Measurements from ENCODE around the gene PIK3R1.

GRCh38 chr5:68277431-68277830 lies 61.9 kb downstream of the PIK3R1 start:
- TF ChIP-seq CTCF (IDR thresholded peaks at IDR 0.05), result no peak
- TF ChIP-seq POLR2A (IDR thresholded peaks at IDR 0.05), result no peak

Data from body of pancreas (tissue), 4 donors.